ENCODE data around the gene PREB. TPM values are rescaled to one million over a fixed set of nuclear protein-coding genes. Genes with fewer than 3 reads are reported as not detected.

The PREB gene
- total and polyA plus RNA-seq, 2 of the 13 experiments (the other 11 are each of a cell fraction or from before 2014, with no cell fraction given), result 112 to 192 TPM

DNA sequence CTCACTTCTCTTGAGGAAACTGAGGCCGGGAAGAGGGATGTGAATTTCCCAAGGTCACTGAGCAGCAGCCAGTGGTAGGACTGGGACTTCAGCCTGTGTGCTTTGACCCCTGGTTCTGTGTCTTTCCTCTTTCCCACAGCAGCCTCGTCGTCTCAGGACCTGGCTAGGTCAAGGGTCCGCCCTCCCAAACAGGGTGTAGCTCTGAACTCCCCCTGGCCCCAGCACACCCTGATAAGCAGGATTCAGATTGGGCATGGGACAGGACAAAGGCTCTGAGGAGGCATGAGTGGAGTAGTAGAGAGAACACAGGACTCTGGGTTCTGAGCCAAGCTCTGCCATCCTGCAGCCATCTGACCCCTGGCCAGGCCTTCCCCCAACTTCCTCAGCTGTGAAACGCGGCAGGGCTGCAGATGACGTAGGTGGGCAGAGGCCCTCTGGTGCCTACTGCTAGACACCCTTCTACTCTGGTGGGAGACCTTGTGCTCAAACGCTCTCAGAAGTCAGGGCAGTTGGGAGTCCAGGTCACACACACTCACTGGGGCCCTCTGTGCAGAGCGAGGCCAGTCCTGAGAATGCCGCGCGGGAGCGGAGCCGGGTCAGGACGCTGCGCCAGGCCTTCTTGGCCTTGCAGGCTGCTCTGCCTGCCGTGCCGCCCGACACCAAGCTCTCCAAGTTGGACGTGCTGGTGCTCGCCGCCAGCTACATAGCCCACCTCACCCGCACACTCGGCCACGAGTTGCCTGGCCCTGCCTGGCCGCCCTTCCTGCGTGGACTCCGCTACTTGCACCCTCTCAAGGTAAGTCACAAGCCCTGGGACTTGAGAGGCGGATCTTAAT lies 15.4 kb upstream of the PREB start (continued):
- no peak for TF ChIP-seq TCF12 (IDR thresholded peaks at IDR 0.05)
- 0 out of 2 replicates have a peak, but pooled peaks have one; percentile 41 for TF ChIP-seq TCF12 (CRISPR knock-in tag; IDR thresholded peaks at IDR 0.05)
- 0 out of 2 replicates have a peak, but pooled peaks have one; percentile 7 for TF ChIP-seq HNF4A (CRISPR knock-in tag; IDR thresholded peaks at IDR 0.05)
- TF ChIP-seq, protein P1, sequence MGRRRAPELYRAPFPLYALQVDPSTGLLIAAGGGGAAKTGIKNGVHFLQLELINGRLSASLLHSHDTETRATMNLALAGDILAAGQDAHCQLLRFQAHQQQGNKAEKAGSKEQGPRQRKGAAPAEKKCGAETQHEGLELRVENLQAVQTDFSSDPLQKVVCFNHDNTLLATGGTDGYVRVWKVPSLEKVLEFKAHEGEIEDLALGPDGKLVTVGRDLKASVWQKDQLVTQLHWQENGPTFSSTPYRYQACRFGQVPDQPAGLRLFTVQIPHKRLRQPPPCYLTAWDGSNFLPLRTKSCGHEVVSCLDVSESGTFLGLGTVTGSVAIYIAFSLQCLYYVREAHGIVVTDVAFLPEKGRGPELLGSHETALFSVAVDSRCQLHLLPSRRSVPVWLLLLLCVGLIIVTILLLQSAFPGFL (CRISPR knock-in tag; IDR thresholded peaks at IDR 0.05), result no peak
- TF ChIP-seq ZBTB7A (CRISPR knock-in tag; IDR thresholded peaks at IDR 0.05), result 0 out of 2 replicates have a peak, but pooled peaks have one; percentile 24
- TF ChIP-seq ZNF549 (CRISPR knock-in tag; IDR thresholded peaks at IDR 0.05), result no peak
- TF ChIP-seq, protein P2, sequence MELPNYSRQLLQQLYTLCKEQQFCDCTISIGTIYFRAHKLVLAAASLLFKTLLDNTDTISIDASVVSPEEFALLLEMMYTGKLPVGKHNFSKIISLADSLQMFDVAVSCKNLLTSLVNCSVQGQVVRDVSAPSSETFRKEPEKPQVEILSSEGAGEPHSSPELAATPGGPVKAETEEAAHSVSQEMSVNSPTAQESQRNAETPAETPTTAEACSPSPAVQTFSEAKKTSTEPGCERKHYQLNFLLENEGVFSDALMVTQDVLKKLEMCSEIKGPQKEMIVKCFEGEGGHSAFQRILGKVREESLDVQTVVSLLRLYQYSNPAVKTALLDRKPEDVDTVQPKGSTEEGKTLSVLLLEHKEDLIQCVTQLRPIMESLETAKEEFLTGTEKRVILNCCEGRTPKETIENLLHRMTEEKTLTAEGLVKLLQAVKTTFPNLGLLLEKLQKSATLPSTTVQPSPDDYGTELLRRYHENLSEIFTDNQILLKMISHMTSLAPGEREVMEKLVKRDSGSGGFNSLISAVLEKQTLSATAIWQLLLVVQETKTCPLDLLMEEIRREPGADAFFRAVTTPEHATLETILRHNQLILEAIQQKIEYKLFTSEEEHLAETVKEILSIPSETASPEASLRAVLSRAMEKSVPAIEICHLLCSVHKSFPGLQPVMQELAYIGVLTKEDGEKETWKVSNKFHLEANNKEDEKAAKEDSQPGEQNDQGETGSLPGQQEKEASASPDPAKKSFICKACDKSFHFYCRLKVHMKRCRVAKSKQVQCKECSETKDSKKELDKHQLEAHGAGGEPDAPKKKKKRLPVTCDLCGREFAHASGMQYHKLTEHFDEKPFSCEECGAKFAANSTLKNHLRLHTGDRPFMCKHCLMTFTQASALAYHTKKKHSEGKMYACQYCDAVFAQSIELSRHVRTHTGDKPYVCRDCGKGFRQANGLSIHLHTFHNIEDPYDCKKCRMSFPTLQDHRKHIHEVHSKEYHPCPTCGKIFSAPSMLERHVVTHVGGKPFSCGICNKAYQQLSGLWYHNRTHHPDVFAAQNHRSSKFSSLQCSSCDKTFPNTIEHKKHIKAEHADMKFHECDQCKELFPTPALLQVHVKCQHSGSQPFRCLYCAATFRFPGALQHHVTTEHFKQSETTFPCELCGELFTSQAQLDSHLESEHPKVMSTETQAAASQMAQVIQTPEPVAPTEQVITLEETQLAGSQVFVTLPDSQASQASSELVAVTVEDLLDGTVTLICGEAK (IDR thresholded peaks at IDR 0.05), result no peak
- TF ChIP-seq, protein P2 (CRISPR knock-in tag; IDR thresholded peaks at IDR 0.05), result no peak
- no peak for TF ChIP-seq SSRP1 (CRISPR knock-in tag; IDR thresholded peaks at IDR 0.05)
- no peak for TF ChIP-seq ONECUT2 (CRISPR knock-in tag; IDR thresholded peaks at IDR 0.05)
- TF ChIP-seq, protein P3, sequence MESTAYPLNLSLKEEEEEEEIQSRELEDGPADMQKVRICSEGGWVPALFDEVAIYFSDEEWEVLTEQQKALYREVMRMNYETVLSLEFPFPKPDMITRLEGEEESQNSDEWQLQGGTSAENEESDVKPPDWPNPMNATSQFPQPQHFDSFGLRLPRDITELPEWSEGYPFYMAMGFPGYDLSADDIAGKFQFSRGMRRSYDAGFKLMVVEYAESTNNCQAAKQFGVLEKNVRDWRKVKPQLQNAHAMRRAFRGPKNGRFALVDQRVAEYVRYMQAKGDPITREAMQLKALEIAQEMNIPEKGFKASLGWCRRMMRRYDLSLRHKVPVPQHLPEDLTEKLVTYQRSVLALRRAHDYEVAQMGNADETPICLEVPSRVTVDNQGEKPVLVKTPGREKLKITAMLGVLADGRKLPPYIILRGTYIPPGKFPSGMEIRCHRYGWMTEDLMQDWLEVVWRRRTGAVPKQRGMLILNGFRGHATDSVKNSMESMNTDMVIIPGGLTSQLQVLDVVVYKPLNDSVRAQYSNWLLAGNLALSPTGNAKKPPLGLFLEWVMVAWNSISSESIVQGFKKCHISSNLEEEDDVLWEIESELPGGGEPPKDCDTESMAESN (CRISPR knock-in tag; conservative IDR thresholded peaks at IDR 0.05), result no peak
- no peak for TF ChIP-seq CBX5 (CRISPR knock-in tag; IDR thresholded peaks at IDR 0.05; ENCODE audit: borderline replicate concordance)
- TF ChIP-seq ZNF292 (CRISPR knock-in tag; IDR thresholded peaks at IDR 0.05; ENCODE audit: borderline replicate concordance, low read depth), result 0 out of 2 replicates have a peak, but pooled peaks have one; percentile 27
- TF ChIP-seq NCOR1 (IDR thresholded peaks at IDR 0.05; ENCODE audit: borderline replicate concordance, low read length), result no peak
- TF ChIP-seq SUZ12 (IDR thresholded peaks at IDR 0.05; ENCODE audit: low read depth, low read length), result no peak
- TF ChIP-seq ZNF230 (CRISPR knock-in tag; IDR thresholded peaks at IDR 0.05), result no peak
- TF ChIP-seq, protein P4, sequence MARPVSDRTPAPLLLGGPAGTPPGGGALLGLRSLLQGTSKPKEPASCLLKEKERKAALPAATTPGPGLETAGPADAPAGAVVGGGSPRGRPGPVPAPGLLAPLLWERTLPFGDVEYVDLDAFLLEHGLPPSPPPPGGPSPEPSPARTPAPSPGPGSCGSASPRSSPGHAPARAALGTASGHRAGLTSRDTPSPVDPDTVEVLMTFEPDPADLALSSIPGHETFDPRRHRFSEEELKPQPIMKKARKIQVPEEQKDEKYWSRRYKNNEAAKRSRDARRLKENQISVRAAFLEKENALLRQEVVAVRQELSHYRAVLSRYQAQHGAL (CRISPR knock-in tag; IDR thresholded peaks at IDR 0.05; ENCODE audit: not compliant biosample characterization), result no peak

Data from HepG2 (cell line).